ENCODE results near the gene CTSG.

Gene CTSG

GRCh38 chr14:24542346-24542936 lies 33.6 kb downstream of the CTSG start:
- TF ChIP-seq SIN3A (IDR thresholded peaks at IDR 0.05; ENCODE audit: borderline replicate concordance, insufficient read depth, low read length) (no peak), FOXP2 (optimal IDR thresholded peaks at IDR 0.05; ENCODE audit: borderline replicate concordance, extremely low read depth, extremely low read length, insufficient read depth) (no peak), REST (IDR thresholded peaks at IDR 0.05; ENCODE audit: insufficient read depth in 1 of 2, low read depth in 2 of 2, low read length in 2 of 2) (no peak), POLR2AphosphoS5 (IDR thresholded peaks at IDR 0.05; ENCODE audit: low read depth, low read length) (no peak), TAF1 (IDR thresholded peaks at IDR 0.05; ENCODE audit: borderline replicate concordance, insufficient read depth, low read length) (no peak)

GRCh38 chr14:24535737-24536136 lies 40.3 kb downstream of the CTSG start:
- TF ChIP-seq POLR2AphosphoS5 (IDR thresholded peaks at IDR 0.05; ENCODE audit: low read depth, low read length) (no peak), FOXP2 (optimal IDR thresholded peaks at IDR 0.05; ENCODE audit: borderline replicate concordance, extremely low read depth, extremely low read length, insufficient read depth) (no peak), REST (IDR thresholded peaks at IDR 0.05; ENCODE audit: insufficient read depth in 1 of 2, low read depth in 2 of 2, low read length in 2 of 2) (no peak), SIN3A (IDR thresholded peaks at IDR 0.05; ENCODE audit: borderline replicate concordance, insufficient read depth, low read length) (no peak), TAF1 (IDR thresholded peaks at IDR 0.05; ENCODE audit: borderline replicate concordance, insufficient read depth, low read length) (no peak)

DNA sequence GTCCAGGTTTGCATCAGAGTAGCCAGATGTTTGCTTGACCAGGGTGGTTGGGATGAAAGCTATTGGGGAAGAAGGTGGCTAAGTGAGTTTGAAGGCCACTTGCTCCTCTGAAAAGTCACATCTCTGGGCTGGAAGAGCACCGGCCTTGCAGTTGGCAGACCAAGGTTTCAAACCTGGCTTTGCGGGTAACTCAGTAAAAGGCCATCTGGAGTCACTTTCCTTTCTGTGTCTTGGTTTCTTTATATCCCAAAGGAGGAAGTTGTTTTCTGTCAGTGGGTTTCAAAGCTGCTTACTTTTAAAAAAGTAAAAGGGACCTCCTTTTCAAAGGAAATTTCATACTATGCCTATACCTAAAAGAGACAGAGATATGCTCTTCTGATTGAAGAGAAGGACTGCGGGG lies 41.8 kb downstream of the CTSG start:
- no peak for TF ChIP-seq FOXP2 (optimal IDR thresholded peaks at IDR 0.05; ENCODE audit: borderline replicate concordance, extremely low read depth, extremely low read length, insufficient read depth)
- TF ChIP-seq SIN3A (IDR thresholded peaks at IDR 0.05; ENCODE audit: borderline replicate concordance, insufficient read depth, low read length): no peak
- TF ChIP-seq REST (IDR thresholded peaks at IDR 0.05; ENCODE audit: insufficient read depth in 1 of 2, low read depth in 2 of 2, low read length in 2 of 2): no peak
- no peak for TF ChIP-seq POLR2AphosphoS5 (IDR thresholded peaks at IDR 0.05; ENCODE audit: low read depth, low read length)
- TF ChIP-seq TAF1 (IDR thresholded peaks at IDR 0.05; ENCODE audit: borderline replicate concordance, insufficient read depth, low read length): no peak
